Liver (tissue), 9 donors: ENCODE measurements around the gene EXOC6. TPM values are rescaled to one million over a fixed set of nuclear protein-coding genes. Genes with fewer than 3 reads are reported as not detected.

ENCODE experiments used
- DNase-seq: peaks from one replicate; pipeline ENCODE4 v3.0.0-alpha.2; 2017; ENCODE audit warnings: low spot score
- H3K27ac ChIP-seq, 2 donors: one replicate each; pipeline ENCODE4 v1.7.0; 2013; ENCODE audit warnings: inconsistent platforms in 2 of 2, low read length in 2 of 2, control low read depth in 1 of 2, low read depth in 1 of 2, mild to moderate bottlenecking in 1 of 2
- H3K27me3 ChIP-seq, 4 donors: one replicate each; pipeline versions ENCODE4 v1.6.1 to v1.7.0; 2013; ENCODE audit warnings: low read length in 3 of 4, inconsistent platforms in 1 of 4, mild to moderate bottlenecking in 1 of 4, moderate library complexity in 1 of 4; ENCODE audit not compliant: control insufficient read depth in 4 of 4, insufficient read depth in 4 of 4
- H3K36me3 ChIP-seq, 4 donors: one replicate each; pipeline versions ENCODE4 v1.6.1 to v1.7.0; 2013; ENCODE audit warnings: low read length in 3 of 4, mild to moderate bottlenecking in 3 of 4, low read depth in 1 of 4, moderate library complexity in 1 of 4; ENCODE audit not compliant: control insufficient read depth in 4 of 4, insufficient read depth in 3 of 4
- H3K4me1 ChIP-seq, 4 donors: one replicate each; pipeline versions ENCODE4 v1.6.1 to v1.7.0; 2013; ENCODE audit warnings: low read length in 3 of 4, mild to moderate bottlenecking in 3 of 4, moderate library complexity in 1 of 4; ENCODE audit not compliant: control insufficient read depth in 4 of 4, insufficient read depth in 4 of 4
- H3K4me3 ChIP-seq, 3 donors: one replicate each; pipeline versions ENCODE4 v1.6.1 to v1.7.0; 2013; ENCODE audit warnings: low read length in 3 of 3, control low read depth in 1 of 3, low read depth in 1 of 3, mild to moderate bottlenecking in 1 of 3
- H3K9ac ChIP-seq, 2 donors: one replicate each; pipeline ENCODE4 v1.7.0; 2013; ENCODE audit warnings: low read length in 2 of 2, mild to moderate bottlenecking in 2 of 2, moderate library complexity in 2 of 2, control low read depth in 1 of 2, low read depth in 1 of 2
- H3K9me3 ChIP-seq, 4 donors: one replicate each; pipeline versions ENCODE4 v1.6.1 to v1.7.0; 2013; ENCODE audit warnings: low read length in 3 of 4; ENCODE audit not compliant: control insufficient read depth in 4 of 4
- EGR1 ChIP-seq, 2 donors: IDR thresholded peaks; 2 replicates each; pipeline ENCODE4 v1.6.1; 2016 to 2018; ENCODE audit warnings: antibody characterized with exemption in 2 of 2, low read depth in 2 of 2
- FOXA1 ChIP-seq: IDR thresholded peaks from 2 replicates; pipeline ENCODE4 v1.6.1; 2016; ENCODE audit warnings: antibody characterized with exemption
- FOXA2 ChIP-seq: IDR thresholded peaks from 2 replicates; pipeline ENCODE4 v1.6.1; 2016; ENCODE audit warnings: antibody characterized with exemption
- GABPA ChIP-seq, 2 donors: IDR thresholded peaks in 1 of 2; conservative IDR thresholded peaks in 1 of 2; 2 replicates each; pipeline ENCODE4 v1.6.1; 2016; ENCODE audit warnings: antibody characterized with exemption in 2 of 2, mild to moderate bottlenecking in 1 of 2, moderate library complexity in 1 of 2
- HNF4A ChIP-seq, 2 donors: conservative IDR thresholded peaks; 2 replicates each; pipeline ENCODE4 v1.6.1; 2016; ENCODE audit warnings: antibody characterized with exemption in 2 of 2, mild to moderate bottlenecking in 2 of 2
- HNF4G ChIP-seq: IDR thresholded peaks from 2 replicates; pipeline ENCODE4 v1.6.1; 2016; ENCODE audit warnings: antibody characterized with exemption
- JUND ChIP-seq, 2 donors: IDR thresholded peaks; 2 replicates each; pipeline ENCODE4 v1.6.1; 2016; ENCODE audit warnings: antibody characterized with exemption in 2 of 2
- NR2F2 ChIP-seq: IDR thresholded peaks from 2 replicates; pipeline ENCODE4 v1.6.1; 2016; ENCODE audit warnings: antibody characterized with exemption
- RAD21 ChIP-seq, 2 donors: IDR thresholded peaks; 2 replicates each; pipeline ENCODE4 v1.6.1; 2016; ENCODE audit warnings: antibody characterized with exemption in 2 of 2, mild to moderate bottlenecking in 2 of 2
- RXRA ChIP-seq, 2 donors: IDR thresholded peaks; 2 replicates each; pipeline ENCODE4 v1.6.1; 2017 to 2018; ENCODE audit warnings: antibody characterized with exemption in 2 of 2, mild to moderate bottlenecking in 1 of 2
- SP1 ChIP-seq: IDR thresholded peaks from 2 replicates; pipeline ENCODE4 v1.6.1; 2018; ENCODE audit warnings: antibody characterized with exemption, mild to moderate bottlenecking
- TAF1 ChIP-seq: conservative IDR thresholded peaks from 2 replicates; pipeline ENCODE4 v1.6.1; 2016; ENCODE audit warnings: antibody characterized with exemption, mild to moderate bottlenecking
- YY1 ChIP-seq: IDR thresholded peaks from 2 replicates; pipeline ENCODE4 v1.6.1; 2016; ENCODE audit warnings: antibody characterized with exemption, mild to moderate bottlenecking
- WGBS: extraction: QIAGEN DNeasy Blood & Tissue Kit; methylation state at CpG from one replicate; pipeline ENCODE4 v1.1.7; 2013; 5-methylcytosine and 5-hydroxymethylcytosine counted together
- polyA plus RNA-seq, 2 donors: library from polyadenylated mRNA; stranded (reverse) in 1 of 2; unstranded in 1 of 2; fragments of 200-250 nt in 1 of 2; fragments of >200 nt in 1 of 2; fragmentation: Nextera tagmentation in 1 of 2; extraction: Ambion mirVana in 1 of 2; gene quantifications; one replicate each; pipeline versions ENCODE4 v1.2.1 to v1.2.3, GENCODE V29; 2013 to 2015
- total RNA-seq, 2 donors: library from RNA; depleted of rRNA; stranded (reverse); fragments of >200 nt; gene quantifications; one replicate each; pipeline ENCODE4 v1.2.3, GENCODE V29; 2014
- TF ChIP-seq, protein P1 (sequence below): IDR thresholded peaks from 2 replicates; pipeline ENCODE4 v1.6.1; 2016; ENCODE audit warnings: antibody characterized with exemption
- TF ChIP-seq, protein P2 (sequence below): IDR thresholded peaks from 2 replicates; pipeline ENCODE4 v1.6.1; 2016; ENCODE audit warnings: antibody characterized with exemption, mild to moderate bottlenecking
- TF ChIP-seq, protein P3 (sequence below): IDR thresholded peaks from 2 replicates; pipeline ENCODE4 v1.6.1; 2016; ENCODE audit warnings: antibody characterized with exemption
- TF ChIP-seq, protein P4 (sequence below): fragments of 150-350 bp; IDR thresholded peaks from 2 replicates; pipeline ENCODE4 v1.5.1; 2017; ENCODE audit warnings: improper control_type of control experiment, low read depth, low read length; ENCODE audit not compliant: missing input control
- TF ChIP-seq, protein P5 (sequence below): IDR thresholded peaks from 2 replicates; pipeline ENCODE4 v1.6.1; 2016; ENCODE audit warnings: antibody characterized with exemption
- donor health status: healthy.
- donor health status: healthy.
- donor health status: healthy.
- donor health status: healthy.
- donor health status: healthy.

EXOC6 gene
- total and polyA plus RNA-seq, 4 donors: 6.5 to 35.4 (median 8.4) TPM

DNA sequence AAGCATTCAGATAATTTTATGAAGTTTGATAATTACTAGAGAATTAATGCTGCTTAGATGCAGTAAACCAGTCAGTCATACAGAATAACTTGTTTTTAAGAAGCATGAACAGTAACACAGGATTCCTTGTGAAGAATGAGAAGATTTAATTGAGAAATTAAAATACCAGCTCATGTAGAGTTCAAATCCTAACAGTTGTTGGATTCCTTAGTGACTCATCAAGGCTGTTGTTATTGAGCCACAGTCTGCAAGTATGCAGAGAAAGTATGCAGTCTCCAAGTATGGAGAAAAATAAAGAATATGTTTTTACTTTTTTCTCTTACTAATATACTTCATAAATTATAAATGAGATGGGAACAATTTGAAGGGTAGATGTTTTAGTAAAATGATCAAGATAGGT, 182.1 kb downstream of the EXOC6 start:
- Histone ChIP-seq H3K9me3 (no peaks in the 10 kb centered on the region), H3K27ac (no peak overlapping the region), H3K27me3 (no peaks in the 10 kb centered on the region), H3K4me3 (no peak overlapping the region), H3K36me3 (no peaks in the 10 kb centered on the region), H3K4me1 (peaks cover 0 to 24% (median 18%) of the 10 kb centered on the region in 4 donors), H3K9ac (no peak overlapping the region)
- TF ChIP-seq FOXA1 (no peak), JUND (IDR thresholded peaks at IDR 0.05) (no peak), HNF4G (no peak), RAD21 (IDR thresholded peaks at IDR 0.05) (no peak), TAF1 (no peak)
- TF ChIP-seq, protein P1, sequence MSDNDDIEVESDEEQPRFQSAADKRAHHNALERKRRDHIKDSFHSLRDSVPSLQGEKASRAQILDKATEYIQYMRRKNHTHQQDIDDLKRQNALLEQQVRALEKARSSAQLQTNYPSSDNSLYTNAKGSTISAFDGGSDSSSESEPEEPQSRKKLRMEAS: no peak
- TF ChIP-seq, protein P2, sequence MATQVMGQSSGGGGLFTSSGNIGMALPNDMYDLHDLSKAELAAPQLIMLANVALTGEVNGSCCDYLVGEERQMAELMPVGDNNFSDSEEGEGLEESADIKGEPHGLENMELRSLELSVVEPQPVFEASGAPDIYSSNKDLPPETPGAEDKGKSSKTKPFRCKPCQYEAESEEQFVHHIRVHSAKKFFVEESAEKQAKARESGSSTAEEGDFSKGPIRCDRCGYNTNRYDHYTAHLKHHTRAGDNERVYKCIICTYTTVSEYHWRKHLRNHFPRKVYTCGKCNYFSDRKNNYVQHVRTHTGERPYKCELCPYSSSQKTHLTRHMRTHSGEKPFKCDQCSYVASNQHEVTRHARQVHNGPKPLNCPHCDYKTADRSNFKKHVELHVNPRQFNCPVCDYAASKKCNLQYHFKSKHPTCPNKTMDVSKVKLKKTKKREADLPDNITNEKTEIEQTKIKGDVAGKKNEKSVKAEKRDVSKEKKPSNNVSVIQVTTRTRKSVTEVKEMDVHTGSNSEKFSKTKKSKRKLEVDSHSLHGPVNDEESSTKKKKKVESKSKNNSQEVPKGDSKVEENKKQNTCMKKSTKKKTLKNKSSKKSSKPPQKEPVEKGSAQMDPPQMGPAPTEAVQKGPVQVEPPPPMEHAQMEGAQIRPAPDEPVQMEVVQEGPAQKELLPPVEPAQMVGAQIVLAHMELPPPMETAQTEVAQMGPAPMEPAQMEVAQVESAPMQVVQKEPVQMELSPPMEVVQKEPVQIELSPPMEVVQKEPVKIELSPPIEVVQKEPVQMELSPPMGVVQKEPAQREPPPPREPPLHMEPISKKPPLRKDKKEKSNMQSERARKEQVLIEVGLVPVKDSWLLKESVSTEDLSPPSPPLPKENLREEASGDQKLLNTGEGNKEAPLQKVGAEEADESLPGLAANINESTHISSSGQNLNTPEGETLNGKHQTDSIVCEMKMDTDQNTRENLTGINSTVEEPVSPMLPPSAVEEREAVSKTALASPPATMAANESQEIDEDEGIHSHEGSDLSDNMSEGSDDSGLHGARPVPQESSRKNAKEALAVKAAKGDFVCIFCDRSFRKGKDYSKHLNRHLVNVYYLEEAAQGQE: no peak
- TF ChIP-seq, protein P3, sequence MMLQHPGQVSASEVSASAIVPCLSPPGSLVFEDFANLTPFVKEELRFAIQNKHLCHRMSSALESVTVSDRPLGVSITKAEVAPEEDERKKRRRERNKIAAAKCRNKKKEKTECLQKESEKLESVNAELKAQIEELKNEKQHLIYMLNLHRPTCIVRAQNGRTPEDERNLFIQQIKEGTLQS: no peak
- DNase-seq: no peak

DNA sequence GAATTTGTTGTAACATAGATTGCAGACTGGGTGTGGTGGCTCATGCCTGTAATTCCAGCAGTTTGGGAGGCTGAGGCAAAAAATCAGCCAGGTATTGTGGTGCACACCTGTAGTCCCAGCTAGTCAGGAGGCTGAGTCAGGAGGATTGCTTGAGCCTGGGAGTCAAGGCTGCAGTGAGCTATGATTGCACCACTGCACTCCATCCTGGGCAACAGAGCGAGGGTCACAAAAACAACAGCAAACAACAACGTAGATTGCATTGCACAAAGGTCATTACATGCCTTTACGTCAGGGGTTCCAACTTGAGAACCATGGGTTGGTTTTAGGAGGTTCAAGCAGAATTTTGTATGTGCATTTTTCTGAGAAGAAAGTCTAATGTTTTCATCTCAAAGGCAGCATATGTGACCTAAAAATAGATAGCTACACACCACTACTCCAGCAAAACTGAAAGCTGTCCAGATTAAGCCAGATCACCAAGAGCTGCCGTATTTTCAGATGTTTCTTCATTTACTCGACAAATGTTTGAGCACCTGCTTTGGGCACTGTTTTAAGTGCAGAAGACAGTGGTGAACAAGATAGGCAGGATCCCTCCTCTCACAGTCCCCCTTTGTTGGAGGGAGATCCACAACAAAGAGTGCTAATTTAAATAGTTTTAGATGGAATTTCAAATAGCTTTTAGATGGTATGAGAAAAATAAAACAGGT, 183.9 kb downstream of the EXOC6 start:
- Histone ChIP-seq H3K9me3 (no peaks in the 10 kb centered on the region), H3K27ac (peak overlapping the region; percentile 76 to 83), H3K9ac (peak overlapping the region in 1 of 2 donors; percentile 2), H3K36me3 (no peaks in the 10 kb centered on the region), H3K27me3 (no peaks in the 10 kb centered on the region), H3K4me1 (peaks cover 0 to 24% (median 18%) of the 10 kb centered on the region in 4 donors), H3K4me3 (peak overlapping the region in 2 of 3 donors; percentile 1 to 14)
- 34% methylated on average over 5 of the region's 5 CpGs for WGBS
- no peak for DNase-seq
- TF ChIP-seq RXRA (IDR thresholded peaks at IDR 0.05) (peak in 1 of 2 donors; percentile 40), HNF4A (conservative IDR thresholded peaks at IDR 0.05) (peak; percentile 61 to 65), FOXA2 (no peak), EGR1 (IDR thresholded peaks at IDR 0.05; ENCODE audit: low read depth in 2 of 2) (no peak), NR2F2 (no peak), FOXA1 (no peak), YY1 (no peak), GABPA (IDR thresholded peaks at IDR 0.05 in 1 of 2, conservative IDR thresholded peaks at IDR 0.05 in 1 of 2) (no peak), TAF1 (no peak), RAD21 (IDR thresholded peaks at IDR 0.05) (no peak), HNF4G (no peak), JUND (IDR thresholded peaks at IDR 0.05) (peak in 1 of 2 donors; percentile 7), SP1 (peak; percentile 11)
- TF ChIP-seq, protein P2: no peak
- TF ChIP-seq, protein P1: no peak
- TF ChIP-seq, protein P3: no peak
- TF ChIP-seq, protein P4, sequence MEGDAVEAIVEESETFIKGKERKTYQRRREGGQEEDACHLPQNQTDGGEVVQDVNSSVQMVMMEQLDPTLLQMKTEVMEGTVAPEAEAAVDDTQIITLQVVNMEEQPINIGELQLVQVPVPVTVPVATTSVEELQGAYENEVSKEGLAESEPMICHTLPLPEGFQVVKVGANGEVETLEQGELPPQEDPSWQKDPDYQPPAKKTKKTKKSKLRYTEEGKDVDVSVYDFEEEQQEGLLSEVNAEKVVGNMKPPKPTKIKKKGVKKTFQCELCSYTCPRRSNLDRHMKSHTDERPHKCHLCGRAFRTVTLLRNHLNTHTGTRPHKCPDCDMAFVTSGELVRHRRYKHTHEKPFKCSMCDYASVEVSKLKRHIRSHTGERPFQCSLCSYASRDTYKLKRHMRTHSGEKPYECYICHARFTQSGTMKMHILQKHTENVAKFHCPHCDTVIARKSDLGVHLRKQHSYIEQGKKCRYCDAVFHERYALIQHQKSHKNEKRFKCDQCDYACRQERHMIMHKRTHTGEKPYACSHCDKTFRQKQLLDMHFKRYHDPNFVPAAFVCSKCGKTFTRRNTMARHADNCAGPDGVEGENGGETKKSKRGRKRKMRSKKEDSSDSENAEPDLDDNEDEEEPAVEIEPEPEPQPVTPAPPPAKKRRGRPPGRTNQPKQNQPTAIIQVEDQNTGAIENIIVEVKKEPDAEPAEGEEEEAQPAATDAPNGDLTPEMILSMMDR: no peak
- TF ChIP-seq, protein P5, sequence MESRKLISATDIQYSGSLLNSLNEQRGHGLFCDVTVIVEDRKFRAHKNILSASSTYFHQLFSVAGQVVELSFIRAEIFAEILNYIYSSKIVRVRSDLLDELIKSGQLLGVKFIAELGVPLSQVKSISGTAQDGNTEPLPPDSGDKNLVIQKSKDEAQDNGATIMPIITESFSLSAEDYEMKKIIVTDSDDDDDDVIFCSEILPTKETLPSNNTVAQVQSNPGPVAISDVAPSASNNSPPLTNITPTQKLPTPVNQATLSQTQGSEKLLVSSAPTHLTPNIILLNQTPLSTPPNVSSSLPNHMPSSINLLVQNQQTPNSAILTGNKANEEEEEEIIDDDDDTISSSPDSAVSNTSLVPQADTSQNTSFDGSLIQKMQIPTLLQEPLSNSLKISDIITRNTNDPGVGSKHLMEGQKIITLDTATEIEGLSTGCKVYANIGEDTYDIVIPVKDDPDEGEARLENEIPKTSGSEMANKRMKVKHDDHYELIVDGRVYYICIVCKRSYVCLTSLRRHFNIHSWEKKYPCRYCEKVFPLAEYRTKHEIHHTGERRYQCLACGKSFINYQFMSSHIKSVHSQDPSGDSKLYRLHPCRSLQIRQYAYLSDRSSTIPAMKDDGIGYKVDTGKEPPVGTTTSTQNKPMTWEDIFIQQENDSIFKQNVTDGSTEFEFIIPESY: no peak
